IgD-negative memory B cell (primary cell): Measurements from ENCODE around the gene KRT25. TPM values are rescaled to one million over a fixed set of nuclear protein-coding genes. Genes with fewer than 3 reads are reported as not detected.

Experiments
- polyA plus RNA-seq: library from polyadenylated mRNA; unstranded; fragments of 300-500 nt; fragmentation: Illumina TruSeq; gene quantifications from one replicate; pipeline ENCODE4 v1.2.3, GENCODE V29; 2021

Gene KRT25
- polyA plus RNA-seq, 1 donor from 2014 or later = not detected

Other genes starting within 250 kb of the KRT25 start
- gene CCR7, start 189.9 kb downstream of the KRT25 start, polyA plus RNA-seq = 257 TPM
- 221 TPM for gene SMARCE1, start 107.5 kb downstream of the KRT25 start, polyA plus RNA-seq
- not detected for gene KRT222, start 90.2 kb downstream of the KRT25 start, polyA plus RNA-seq
- not detected for gene KRT24, start 51.6 kb downstream of the KRT25 start, polyA plus RNA-seq
- gene KRT26, start 16.9 kb upstream of the KRT25 start, polyA plus RNA-seq = not detected
- gene KRT27, start 27.2 kb upstream of the KRT25 start, polyA plus RNA-seq = not detected
- not detected for gene KRT28, start 44.6 kb upstream of the KRT25 start, polyA plus RNA-seq
- gene KRT10, start 67.3 kb upstream of the KRT25 start, polyA plus RNA-seq = 201 TPM
- not detected for gene KRT12, start 111.9 kb upstream of the KRT25 start, polyA plus RNA-seq
- gene KRT20, start 129.9 kb upstream of the KRT25 start, polyA plus RNA-seq = not detected
- gene KRT23, start 182.3 kb upstream of the KRT25 start, polyA plus RNA-seq = not detected
- not detected for gene KRT39, start 211.6 kb upstream of the KRT25 start, polyA plus RNA-seq
- not detected for gene KRT40, start 229.0 kb upstream of the KRT25 start, polyA plus RNA-seq
- gene KRTAP3-3, start 238.8 kb upstream of the KRT25 start, polyA plus RNA-seq = not detected
- gene KRTAP3-2, start 244.6 kb upstream of the KRT25 start, polyA plus RNA-seq = not detected